ENCODE results near the gene SGPL1.

Gene SGPL1

DNA sequence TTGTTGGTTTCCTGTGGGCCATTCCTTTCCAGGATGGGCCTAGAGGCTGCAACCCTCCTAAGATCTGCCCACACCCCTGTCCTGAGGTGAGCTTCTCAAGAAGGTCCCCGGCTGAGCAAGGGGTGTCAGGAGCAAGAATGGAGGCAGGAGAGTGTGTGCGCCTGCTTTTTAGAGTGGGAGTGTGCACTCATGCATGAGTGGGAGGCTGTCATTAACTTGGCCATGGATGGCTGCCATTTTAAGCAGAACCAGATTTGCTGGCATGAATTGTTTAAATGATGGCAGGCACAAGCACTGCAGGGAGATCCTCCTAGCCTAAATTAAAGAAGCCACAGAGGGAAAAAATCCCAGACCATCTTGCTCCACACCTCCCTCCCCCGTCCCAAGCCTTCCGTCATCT is 2.9 kb upstream of the SGPL1 start:
- DNase-seq = no peak

DNA sequence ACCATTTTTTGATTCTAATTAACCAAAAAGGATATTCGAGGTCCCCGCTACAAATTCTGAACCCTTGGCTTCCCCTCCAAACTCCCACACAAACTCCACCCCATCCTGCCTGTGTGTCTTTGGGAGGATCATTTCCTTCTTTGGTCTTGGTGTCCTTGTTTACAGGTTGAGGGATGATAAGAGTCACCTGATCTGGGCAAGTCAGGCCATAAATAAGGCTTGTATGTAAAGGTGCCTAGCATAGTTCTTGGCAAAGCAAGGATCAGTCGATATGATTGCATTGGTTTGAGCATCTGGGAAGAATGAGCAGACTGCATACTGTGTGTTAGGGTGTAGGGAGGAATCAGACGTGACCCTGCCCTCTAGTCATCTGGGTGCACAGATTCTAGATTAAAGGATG is 1.6 kb upstream of the SGPL1 start:
- DNase-seq = no peak

DNA sequence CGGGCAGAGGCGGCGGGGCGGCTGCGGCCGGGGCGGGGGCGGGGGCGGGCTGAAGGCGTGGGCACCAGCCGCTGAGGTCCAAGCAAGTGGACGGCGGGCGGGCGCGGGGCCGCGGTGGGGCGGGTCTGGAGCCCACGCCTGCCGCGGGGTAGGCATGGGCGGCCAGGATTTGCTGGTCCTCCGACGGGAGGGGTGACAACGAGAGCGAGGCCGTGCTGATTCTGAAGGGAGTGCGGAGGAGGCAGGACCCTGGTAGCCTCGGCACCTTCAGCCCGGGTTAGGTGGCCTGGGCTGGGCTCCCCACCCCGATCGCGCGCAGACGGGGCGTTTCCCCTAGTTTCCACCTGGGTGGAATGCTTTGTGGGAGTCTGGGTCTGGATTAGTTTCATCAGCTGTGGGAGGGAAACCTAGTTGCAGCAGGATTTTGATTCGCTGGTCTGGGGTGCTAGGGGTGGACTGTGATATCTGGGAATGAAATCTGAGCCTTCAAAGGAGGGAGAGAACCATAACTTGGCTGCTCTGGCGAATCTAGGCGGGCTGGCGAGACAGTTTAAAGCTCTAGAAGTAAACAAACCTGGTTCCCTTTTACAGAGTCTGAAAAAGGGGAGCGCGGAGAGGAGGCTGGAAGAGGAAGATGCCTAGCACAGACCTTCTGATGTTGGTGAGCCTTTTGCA is 609 bp downstream of the SGPL1 start:
- peak; percentile 76 for DNase-seq

DNA sequence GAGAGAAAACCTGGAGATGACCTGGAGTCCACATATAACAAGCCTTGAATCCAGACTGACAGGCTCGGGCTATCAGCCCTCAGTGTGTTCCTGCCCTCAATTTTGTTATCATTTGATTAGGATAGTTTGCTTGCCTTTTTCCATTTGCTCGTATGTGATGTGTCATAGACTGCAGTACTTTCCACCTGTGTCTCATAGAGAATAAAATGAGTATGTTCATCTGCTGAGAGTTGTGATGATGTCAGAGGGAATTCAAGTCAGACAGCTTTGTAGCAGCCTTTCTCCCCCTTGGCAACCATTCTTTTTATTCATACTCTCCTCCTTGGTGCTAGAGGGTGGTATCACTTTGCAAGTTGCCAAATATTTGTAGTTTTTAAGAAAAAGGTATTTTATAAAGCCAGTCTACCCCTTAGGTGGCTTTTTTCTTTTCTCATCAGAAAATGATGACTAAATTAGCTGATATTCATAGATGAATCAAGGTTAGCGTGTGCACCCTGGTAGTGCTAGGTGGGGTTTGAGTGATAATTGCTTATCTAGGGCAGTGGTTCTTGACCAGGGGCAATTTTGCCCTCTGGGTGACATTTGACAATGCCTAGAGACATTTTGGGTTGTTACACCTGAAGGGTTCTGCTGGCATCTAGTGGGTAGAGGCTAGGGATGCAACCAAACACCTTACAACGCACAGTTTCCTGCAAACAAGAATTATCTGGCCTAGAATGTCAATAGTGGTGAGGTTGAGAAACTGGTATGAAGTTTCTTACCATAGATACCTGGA is 5.4 kb downstream of the SGPL1 start:
- no peak for DNase-seq

DNA sequence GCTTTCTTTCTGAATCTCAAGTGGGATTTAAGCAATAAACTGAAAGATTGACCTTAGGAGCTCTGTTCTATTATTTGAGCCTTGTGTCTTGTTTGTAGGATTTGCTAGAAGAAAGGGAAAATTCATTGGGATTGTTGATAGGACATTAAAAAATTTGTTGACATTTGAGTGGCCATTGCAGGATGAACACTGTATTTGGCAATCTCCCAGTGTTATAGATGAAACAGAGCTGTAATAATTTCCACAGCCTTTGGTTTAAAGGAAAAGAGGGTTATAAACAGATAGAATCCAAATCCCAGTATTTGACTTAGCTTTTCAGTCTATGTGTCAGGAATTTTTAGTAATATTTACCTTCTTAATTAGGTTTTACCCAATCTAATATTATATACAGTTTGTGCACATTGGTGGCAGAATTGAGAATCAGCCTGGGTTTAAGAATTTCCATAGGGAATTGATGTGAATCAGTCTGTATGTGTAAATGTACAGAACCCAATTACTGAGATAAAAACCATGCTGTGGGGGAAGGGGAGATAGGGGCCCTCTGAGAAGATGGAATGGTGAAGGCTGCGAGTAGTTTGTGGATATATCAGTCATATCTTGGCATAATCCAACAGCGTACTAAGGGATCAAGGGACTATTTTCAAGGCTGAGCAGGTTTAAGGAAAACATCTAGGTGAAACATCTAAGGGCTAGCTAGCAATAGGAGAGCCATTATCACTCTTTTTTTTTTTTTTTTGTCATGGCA is 6.5 kb downstream of the SGPL1 start:
- no peak for DNase-seq

DNA sequence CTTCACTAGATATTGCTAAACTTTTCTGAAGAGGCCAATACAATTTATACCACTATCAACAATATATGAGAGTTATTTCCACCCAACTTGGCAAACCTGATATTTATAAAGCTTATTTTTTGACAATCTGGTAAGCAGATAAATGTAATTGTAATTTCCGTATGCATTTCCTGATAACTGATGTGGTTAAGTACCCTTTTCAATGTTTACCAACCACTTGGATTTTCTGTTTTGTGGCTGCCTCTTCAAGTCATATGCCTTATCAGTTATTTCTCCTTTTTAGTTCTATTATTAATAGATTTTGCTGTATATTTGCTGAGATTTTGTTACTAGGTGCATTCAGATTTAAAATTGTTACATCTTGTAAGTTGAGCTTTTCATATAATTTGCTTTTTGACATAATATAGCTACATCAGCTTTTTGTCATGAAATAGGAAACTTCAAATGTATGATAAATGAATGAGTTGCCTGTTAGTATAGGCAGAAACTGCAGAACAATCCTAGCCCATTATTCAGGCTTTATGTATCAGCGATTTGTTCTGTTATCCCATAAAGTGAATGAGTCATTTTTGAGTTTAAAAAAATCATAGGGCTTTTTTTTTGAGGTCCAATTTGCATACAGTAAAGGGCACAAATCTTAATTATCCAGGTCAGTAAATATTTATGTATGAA is 11.5 kb downstream of the SGPL1 start:
- DNase-seq = no peak

DNA sequence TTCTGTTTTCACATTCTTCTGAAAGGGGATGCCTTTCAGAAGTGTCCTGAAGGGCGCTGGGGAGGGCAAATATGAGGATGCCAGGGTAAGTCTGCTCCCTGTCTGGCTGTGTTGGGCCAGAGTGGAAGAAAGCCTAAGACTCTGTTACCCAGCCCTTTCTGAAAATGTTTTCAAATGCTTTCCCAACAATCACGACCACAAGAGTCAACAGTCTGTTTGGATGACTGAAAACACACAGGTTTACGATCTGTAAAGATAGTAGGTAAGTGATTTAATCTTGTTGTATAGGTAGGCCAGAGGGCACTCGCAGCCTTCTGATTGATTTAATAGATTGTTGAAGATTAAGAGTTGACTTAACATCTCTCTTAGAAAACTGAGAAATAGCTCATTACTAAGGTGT is 13.2 kb downstream of the SGPL1 start:
- DNase-seq = no peak

DNA sequence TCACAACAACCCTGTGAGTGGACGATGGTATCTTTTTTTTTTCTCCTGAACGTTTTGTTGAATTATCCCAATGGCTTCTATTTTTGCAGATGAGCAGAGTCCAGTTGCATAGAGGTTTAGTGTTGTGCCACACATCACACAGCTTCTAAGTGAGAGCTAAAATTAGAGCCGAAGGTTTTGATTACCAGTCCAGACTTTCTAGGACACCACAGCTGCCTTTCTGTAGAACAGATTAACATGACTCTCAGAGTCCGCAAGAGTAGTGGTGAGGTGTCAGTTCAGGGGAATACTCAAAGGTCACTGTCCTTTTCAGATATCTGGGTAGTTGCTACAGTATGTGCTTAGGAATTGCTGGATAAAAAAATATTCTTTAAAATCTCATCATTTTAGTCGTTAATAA is 13.8 kb downstream of the SGPL1 start:
- DNase-seq = no peak

DNA sequence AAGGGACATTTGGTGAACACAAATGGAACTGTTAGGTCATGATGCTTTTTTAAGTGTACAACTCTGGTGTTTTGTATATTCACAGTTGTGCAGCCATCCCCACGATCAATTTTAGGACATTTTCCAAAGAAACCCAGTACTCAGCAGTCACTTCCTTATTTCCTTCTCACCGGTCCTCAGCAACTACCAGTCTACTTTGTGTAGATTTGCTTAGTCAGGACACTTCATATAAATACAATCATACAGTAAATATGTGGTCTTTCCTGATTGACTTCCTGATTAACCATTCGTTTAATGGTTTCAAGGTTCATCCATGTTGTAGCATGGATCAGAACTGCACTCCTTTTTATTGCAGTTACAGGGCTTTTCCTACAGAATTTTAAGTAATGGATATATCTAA is 14.4 kb downstream of the SGPL1 start:
- no peak for DNase-seq

DNA sequence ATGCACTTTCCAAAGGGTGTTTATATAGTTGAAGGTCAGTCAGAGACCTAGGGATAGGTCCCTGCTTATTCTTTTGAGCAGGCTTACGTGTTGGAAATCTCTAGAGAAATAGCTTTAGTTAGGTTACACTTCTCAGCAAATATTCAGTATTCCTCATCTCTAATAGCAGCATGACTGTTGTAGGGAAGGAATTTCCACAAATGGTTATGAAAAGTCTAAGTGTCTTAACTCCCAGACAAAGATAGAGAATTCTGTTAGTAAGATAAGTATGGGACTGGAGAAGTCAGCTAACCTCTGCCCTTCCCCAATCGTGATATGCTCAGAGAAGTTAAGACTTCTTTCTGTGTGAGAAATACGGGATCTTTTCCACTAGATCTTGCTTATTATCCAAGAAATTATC is 16.5 kb downstream of the SGPL1 start:
- no peak for DNase-seq

DNA sequence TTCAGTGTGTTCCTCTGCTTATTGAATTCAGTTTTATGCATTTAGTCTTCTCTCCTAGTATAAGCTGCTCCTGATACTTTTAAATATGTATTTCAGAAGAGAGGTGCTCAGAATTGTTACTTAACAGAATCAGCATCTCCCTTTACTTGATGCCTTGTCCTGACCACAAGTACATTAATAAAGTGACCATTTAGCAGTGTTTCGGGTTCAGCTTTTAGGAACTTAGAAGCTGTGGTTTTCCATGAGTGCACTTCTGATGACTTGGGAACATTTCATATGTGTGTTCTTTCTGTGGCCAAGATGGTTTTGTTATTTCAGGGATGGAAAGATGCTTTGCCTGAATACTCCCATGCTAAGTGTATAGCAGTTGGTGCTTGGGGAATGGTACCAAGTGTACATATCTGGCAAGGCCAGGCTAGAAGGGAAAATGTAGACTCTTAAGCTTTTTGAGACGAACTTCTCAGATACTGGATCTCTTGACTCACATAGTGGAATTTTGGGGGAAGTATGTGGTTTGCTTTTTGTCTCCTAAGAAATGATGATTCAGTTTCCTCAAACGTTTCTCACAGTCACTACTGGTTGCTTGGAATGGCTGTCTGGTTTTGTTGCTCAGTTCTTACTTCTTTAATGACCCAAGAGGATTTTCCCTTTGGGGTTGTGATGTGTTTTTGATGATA is 17.2 kb downstream of the SGPL1 start:
- no peak for DNase-seq

DNA sequence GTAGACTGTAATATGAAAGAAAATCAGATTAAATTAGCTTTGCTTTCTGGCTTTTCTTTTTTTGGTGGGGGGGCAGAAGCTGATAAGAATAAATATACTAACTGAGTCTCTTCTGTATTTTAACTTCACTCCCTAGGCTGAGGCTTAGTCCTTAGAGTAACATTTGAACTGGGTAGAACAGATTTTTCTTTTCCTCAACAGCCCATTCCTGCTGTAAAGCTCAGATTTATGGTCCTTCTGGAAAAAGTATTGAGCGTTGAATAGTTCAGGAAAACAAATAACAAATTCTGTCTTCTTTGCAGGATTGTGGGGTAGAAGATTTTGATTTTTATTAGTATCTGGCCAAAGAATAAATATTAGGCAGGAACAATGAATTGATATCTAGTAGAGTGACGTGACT is 17.9 kb downstream of the SGPL1 start:
- no peak for DNase-seq

DNA sequence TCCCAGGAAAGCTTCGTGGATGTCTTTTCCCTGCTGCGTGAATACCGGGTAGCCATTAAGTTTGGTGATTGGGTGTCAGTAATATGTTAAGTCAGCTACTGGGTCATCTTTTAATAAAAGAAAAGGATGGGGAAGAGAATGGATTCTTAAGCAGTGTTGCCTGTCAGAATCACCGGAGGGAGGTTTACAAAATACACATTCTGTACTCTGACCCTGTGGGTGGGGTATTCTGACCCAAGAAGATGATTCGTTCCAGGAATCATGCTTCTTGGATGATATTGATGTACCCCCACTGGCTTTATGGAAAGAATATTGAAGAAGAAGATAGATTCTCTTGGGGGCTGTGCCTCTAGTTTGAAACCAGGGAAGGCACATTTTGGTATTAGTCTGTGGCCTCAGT is 18.3 kb downstream of the SGPL1 start:
- DNase-seq = no peak

DNA sequence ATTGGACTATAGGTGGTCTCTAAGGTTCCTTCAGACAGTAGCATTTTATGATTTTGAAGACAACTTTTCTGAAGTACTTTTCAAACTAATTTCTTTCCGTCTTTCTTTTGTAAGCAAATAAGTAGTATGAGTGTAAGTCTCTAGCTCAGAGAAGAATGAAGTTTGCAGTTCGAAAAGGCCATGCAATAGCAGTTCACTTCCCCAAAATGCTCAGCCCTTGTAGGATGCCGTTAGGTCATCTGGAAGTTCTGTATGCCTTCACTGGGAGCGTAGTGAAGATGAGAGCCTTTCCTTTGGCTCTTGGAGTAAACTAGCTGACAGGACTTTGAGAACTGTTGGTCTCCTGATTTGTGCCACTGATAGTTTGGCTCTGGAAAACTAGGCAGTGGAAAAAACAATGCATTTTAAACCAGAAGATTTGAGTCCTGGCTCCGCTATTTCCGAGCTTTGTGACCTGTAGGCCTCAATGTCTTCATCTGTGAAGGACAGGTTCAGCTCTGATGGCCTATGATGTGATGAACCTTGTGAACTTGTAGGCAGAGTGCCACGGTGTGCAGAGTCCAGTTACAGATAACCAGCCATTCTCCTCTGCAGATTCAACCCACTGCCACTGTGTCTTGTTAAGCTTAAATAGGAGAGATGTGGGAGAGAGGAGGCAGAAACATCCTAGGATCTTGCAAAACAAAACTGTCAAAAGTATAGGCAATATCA is 18.8 kb downstream of the SGPL1 start:
- no peak for DNase-seq

DNA sequence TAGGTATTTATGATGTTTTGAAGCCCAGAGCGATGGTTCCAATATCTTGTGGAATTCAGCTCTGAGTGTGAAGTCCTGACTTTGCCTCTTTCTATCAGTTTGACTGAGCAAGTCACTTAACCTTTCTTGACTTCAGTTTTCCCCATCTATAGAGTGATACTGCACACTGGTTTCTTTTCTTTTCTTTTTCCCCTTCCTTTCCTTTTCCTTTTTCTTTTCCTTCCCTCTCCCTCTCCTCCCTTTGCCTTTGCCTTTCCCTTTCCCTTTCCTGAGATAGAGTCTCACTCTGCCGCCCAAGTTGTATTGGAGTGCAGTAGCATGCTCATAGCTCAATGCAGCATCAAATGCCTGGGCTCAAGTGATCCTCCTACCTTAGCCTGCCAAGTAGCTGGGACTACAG is 20.6 kb downstream of the SGPL1 start:
- no peak for DNase-seq

DNA sequence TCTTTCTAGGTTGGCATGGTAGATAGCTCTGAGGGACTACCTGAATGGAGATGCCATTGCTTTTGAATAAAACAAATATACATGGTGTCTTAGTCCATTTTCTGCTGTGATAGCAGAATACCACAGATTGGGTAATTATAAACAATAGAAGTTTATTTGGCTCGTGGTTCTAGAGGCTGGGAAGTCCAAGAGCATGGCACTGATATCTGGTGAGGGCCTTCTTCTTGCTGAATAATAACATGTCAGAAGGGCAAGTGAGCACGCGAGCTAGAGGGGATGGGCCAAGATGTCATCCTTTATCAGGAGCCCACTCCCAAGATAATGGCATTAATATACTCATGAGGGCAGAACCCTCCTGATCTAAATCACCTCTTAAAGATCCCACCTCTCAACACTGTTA is 21.9 kb downstream of the SGPL1 start:
- no peak for DNase-seq

DNA sequence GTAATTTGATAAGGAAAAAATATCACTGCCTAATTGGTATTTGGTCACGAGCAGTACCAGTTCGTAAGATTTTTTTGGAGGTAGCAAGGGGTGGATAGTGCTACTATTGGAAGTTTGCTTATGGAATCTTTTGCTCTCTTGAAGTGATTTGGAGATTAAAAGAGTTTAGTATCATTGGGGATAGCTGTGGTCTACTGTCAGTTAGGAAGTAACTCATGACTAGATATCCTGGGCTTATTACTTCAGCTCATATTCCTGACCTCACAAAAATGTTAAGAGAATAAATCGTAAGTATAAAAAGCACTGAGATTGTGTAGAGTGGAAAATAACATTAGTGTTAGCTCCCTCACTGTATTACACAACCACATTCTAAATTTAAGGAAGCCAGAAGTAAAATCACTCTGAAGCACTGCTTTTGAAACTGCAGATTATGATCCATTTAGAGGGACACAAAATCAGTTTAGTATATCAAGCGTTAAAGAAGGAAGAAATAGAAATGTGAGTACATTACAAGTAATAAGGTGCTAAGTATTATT is 22.6 kb downstream of the SGPL1 start:
- no peak for DNase-seq

DNA sequence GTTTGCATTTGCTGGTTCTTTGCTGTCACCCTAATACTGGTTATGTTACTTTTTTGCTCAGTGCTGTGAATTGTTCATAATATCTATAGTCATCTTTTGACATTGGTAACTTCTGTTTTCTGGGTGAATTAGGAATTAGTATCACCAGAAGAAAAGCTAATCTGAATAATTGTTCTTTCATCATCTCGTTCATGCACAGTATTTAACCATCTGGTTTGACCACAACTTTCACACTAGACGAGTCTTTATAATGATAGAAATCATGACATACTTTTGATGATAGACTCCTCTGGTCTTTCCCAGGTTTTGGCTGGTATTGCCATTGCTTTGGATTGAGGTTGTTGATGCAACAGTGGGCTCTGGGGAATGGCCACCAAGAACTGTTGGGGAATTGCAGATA is 25.1 kb downstream of the SGPL1 start:
- DNase-seq = no peak

DNA sequence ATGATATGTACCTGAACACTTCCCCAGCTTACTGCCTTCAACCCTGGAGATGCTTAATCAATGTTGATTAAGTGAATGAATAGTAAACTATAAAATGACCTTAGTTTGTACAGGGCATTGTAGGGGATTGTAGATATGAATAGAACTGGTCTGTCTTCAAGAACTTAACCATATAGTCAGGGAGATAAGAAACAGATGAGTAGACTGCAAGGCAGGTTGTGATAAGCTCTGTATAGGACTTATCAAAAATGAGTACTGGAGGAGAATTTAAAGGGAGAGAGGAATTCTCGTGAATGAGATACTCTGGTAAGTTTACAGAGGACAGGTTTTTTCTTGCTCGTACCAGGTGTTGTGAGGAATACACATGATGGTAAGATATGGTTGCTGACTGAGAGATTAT is 27.6 kb downstream of the SGPL1 start:
- DNase-seq = no peak

DNA sequence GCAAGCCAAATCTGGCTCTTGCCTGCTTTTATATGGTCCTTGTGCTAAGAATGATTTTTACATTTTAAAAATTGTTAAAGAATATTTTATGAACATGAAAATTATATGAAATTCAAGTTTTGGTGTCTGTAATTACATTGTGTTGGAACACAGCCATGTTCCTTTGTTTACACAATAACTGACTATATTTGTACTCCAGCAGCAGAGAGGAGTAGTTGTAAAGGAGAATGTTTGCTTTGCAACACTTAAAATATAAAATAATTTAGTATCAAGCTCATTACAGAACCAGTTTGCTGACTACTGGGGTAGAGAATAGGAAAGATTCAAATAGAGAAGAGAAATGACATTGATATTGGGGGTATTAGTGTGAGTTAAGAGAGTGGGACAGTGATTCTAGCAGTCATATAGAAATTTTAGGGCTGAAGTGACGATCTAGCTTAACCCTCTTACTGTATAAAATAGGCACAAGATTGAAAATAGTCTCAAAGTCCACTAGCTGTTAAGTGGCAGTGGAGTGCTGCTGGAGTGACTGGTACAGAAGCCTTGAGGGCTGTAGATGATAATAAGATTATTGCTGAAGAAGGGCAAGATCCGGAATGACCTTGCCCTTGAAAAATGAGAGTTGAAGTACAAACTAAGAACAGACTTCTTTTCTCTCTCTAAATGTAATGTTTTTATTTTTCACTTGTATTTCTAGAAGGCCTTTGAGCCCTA is 28.2 kb downstream of the SGPL1 start:
- no peak for DNase-seq

DNA sequence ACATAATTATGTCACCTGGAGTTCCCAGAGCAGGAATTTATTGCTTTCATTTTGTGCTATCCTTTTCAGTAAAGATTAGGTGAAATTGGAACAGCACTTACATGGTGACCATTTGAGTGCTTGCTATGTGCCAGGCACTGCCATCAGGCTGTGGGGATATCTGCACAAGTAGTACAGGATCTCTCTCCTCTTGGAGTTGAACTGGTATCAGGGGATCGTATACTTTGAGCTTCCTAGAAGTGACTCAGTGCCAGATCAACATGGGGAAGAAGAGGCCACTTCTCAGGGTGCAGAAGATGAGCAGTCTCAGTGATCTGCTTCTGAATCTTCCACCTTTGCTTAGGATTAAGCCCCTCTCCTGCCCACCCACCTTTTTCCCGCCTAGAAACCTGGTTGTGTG is 29.5 kb downstream of the SGPL1 start:
- no peak for DNase-seq
